GM12891 (cell line): ENCODE measurements around the gene ISLR2.

Experiments used
- PAX5 ChIP-seq: IDR thresholded peaks from 2 replicates; pipeline ENCODE4 v1.6.1; 2011; ENCODE audit warnings: low read length, moderate library complexity, mild to moderate bottlenecking; ENCODE audit not compliant: insufficient read depth, severe bottlenecking
- POLR2A ChIP-seq: IDR thresholded peaks from 2 replicates; pipeline ENCODE4 v1.6.1; 2011; ENCODE audit warnings: low read depth, low read length, control low read depth
- POLR2AphosphoS5 ChIP-seq: IDR thresholded peaks from 2 replicates; pipeline ENCODE4 v1.6.1; 2011; ENCODE audit warnings: low read depth, low read length, control low read depth
- POU2F2 ChIP-seq: IDR thresholded peaks from 2 replicates; pipeline ENCODE4 v1.6.1; 2011; ENCODE audit warnings: low read depth, mild to moderate bottlenecking, control low read depth, low read length, moderate library complexity
- SPI1 ChIP-seq: IDR thresholded peaks from 2 replicates; pipeline ENCODE4 v1.6.1; 2011; ENCODE audit warnings: low read depth, low read length, control low read depth
- TAF1 ChIP-seq: IDR thresholded peaks from 2 replicates; pipeline ENCODE4 v1.6.1; 2011; ENCODE audit warnings: low read depth, low read length, control low read depth

DNA sequence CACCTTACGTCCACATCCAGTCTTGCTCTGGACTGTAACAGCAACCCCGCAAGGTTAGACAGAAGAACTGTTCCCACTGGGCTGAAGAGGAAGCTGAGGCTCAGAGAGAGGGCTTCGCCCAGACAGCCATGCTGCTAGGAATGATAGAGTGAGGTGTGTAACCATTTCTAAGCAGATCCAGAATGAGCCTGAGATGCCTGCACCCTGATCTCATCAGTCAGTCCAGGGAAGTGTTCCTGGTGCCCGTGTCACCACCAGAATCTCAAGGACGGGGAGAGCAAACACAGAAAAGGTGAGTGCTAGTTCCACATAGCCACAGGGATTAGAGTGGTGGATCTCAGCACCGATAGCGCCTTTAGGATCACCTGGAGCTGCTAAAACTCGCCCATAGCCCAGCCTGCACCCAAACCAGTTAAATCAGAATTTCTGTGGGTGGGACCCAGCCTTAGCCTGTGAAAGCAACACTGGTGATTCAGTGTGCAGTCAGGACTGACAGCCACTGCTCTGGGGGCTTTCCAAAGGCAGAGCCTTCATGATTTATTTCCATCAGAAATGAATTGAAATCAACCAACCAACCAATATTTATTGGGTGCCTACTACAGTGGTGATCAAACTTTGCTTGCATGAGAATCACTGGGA, 55.4 kb downstream of the ISLR2 start:
- no peak for TF ChIP-seq PAX5
- no peak for TF ChIP-seq POLR2A
- TF ChIP-seq POLR2AphosphoS5: no peak
- TF ChIP-seq TAF1: no peak
- TF ChIP-seq POU2F2: no peak
- no peak for TF ChIP-seq SPI1
